ENCODE measurements around the gene RAP1GAP.

Gene RAP1GAP

GRCh38 chr1:21560916-21561638 is 108.1 kb downstream of the RAP1GAP start:
- in situ Hi-C loops (cut with MboI; ENCODE audit: low sequenced_read_pairs): no loop called here

DNA sequence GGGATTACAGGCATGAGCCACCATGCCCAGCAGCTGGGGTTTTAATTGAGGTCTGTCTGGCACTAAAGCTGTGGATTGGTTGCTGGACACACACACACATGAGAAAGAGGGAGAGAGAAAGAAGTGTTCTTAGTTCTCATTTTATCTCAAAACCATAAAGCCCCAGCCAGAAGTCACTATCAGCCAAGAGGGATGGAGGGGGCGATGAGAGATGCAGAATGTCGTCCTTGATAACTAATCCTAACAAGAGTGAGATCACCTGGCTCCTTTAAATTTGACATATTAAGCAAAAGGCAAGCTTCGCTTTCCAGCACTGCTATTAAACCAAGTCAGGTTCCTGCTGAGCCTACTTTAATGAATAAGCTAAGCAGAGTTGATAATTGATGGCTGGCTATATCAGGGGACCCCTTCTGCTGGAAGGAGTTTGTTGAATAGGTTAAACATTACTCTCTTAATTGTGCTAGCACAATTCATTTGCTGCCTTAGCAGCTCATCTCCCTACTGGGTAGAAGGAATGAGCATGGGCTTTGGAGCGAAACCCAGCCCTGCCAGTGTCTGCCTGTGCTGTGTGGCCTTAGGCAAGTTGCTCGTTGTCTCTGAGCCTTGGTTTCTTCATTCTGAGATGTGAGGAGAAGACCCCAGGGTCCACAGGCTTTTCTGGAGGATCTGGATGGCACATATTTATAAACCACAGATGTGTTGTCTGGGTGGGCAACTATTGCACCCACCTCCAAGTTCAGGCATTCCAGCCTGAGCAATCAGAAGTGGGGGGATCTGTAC is 109.2 kb downstream of the RAP1GAP start:
- in situ Hi-C loops (cut with MboI; ENCODE audit: low sequenced_read_pairs): no loop called here

GRCh38 chr1:21553116-21553926 is 115.8 kb downstream of the RAP1GAP start:
- in situ Hi-C loops (cut with MboI; ENCODE audit: low sequenced_read_pairs): no loop called here

- in situ Hi-C loops (cut with MboI; ENCODE audit: low sequenced_read_pairs): no loop called here
Observed at GRCh38 chr1:21552715-21553114, 116.4 kb downstream of the RAP1GAP start.

- in situ Hi-C loops (cut with MboI; ENCODE audit: low sequenced_read_pairs): no loop called here
Observed at GRCh38 chr1:21550866-21551475, 118.2 kb downstream of the RAP1GAP start.

- in situ Hi-C loops (cut with MboI; ENCODE audit: low sequenced_read_pairs): no loop called here
Observed at GRCh38 chr1:21550097-21550496, 119.1 kb downstream of the RAP1GAP start.

GRCh38 chr1:21547876-21548275 is 121.3 kb downstream of the RAP1GAP start:
- in situ Hi-C loops (cut with MboI; ENCODE audit: low sequenced_read_pairs): no loop called here
